Activated naive CD4-positive, alpha-beta T cell treated with anti-CD3 and anti-CD28 coated beads, Interleukin-2, amount 10 ng/mL, durations not matched to agents 7 days and 5 days (primary cell): ENCODE data around the gene MUC15.

Source experiments
- CTCF ChIA-PET: fragments of 350-600 bp; sonication (Branson Sonifier 250); formaldehyde crosslinking; loops from one replicate; lab custom pipeline; 2021; ENCODE audit warnings: antibody characterized with exemption; lab: Charles Lee
- DNase-seq: peaks from one replicate; pipeline ENCODE4 v3.0.0-alpha.2; 2020
- H3K27ac Mint-ChIP-seq: one replicate; pipeline ENCODE4 v1.8.0; 2021; ENCODE audit warnings: mild to moderate bottlenecking, moderate library complexity, mixed read lengths
- H3K27me3 Mint-ChIP-seq: one replicate; pipeline ENCODE4 v1.8.0; 2021; ENCODE audit warnings: mild to moderate bottlenecking, mixed read lengths
- H3K36me3 Mint-ChIP-seq: one replicate; pipeline ENCODE4 v1.8.0; 2021; ENCODE audit warnings: mixed read lengths
- H3K4me1 Mint-ChIP-seq: one replicate; pipeline ENCODE4 v1.8.0; 2021; ENCODE audit warnings: mixed read lengths
- H3K4me3 Mint-ChIP-seq: one replicate; pipeline ENCODE4 v1.8.0; 2021; ENCODE audit warnings: mild to moderate bottlenecking, moderate library complexity, mixed read lengths
- H3K9me3 Mint-ChIP-seq: one replicate; pipeline ENCODE4 v1.8.0; 2021; ENCODE audit warnings: mixed read lengths

Gene MUC15

GRCh38 chr11:26551186-26551801 lies 20.8 kb downstream of the MUC15 start:
- CTCF ChIA-PET, result no interaction called here
- Mint-ChIP-seq H3K4me1 (no peaks in the 10 kb centered on the region), H3K27me3 (no peaks in the 10 kb centered on the region), H3K27ac (no peak overlapping the region), H3K4me3 (no peak overlapping the region), H3K36me3 (no peaks in the 10 kb centered on the region), H3K9me3 (no peaks in the 10 kb centered on the region)
- DNase-seq, result no peak

GRCh38 chr11:26550022-26550421 lies 22.0 kb downstream of the MUC15 start:
- DNase-seq, result no peak
- H3K9me3 Mint-ChIP-seq, result no peaks in the 10 kb centered on the region
- CTCF ChIA-PET, result no interaction called here
- no peak overlapping the region for H3K27ac Mint-ChIP-seq
- H3K4me3 Mint-ChIP-seq, result no peak overlapping the region
- H3K36me3 Mint-ChIP-seq, result no peaks in the 10 kb centered on the region
- H3K27me3 Mint-ChIP-seq, result no peaks in the 10 kb centered on the region
- no peaks in the 10 kb centered on the region for H3K4me1 Mint-ChIP-seq

- Mint-ChIP-seq H3K27me3 (no peaks in the 10 kb centered on the region), H3K4me1 (no peaks in the 10 kb centered on the region)
- CTCF ChIA-PET, result no interaction called here
Observed at GRCh38 chr11:26549176-26549575, 22.9 kb downstream of the MUC15 start.

GRCh38 chr11:26541870-26542269 lies 30.2 kb downstream of the MUC15 start:
- Mint-ChIP-seq H3K4me1 (no peaks in the 10 kb centered on the region), H3K27ac (no peak overlapping the region), H3K9me3 (peaks cover 8% of the 10 kb centered on the region), H3K36me3 (no peaks in the 10 kb centered on the region), H3K4me3 (no peak overlapping the region), H3K27me3 (no peaks in the 10 kb centered on the region)
- CTCF ChIA-PET, result no interaction called here
- no peak for DNase-seq

More at GRCh38 chr11:26549176-26549575, 22.9 kb downstream of the MUC15 start:
- H3K36me3 Mint-ChIP-seq, result no peaks in the 10 kb centered on the region
- H3K9me3 Mint-ChIP-seq, result no peaks in the 10 kb centered on the region
- no peak for DNase-seq
- H3K4me3 Mint-ChIP-seq, result no peak overlapping the region
- H3K27ac Mint-ChIP-seq, result no peak overlapping the region

- Mint-ChIP-seq H3K9me3 (peaks cover 8% of the 10 kb centered on the region), H3K4me3 (no peak overlapping the region), H3K27ac (no peak overlapping the region), H3K27me3 (no peaks in the 10 kb centered on the region), H3K36me3 (no peaks in the 10 kb centered on the region), H3K4me1 (no peaks in the 10 kb centered on the region)
- DNase-seq, result no peak
- CTCF ChIA-PET, result no interaction called here
Observed at GRCh38 chr11:26539517-26539916, 32.5 kb downstream of the MUC15 start.

- H3K9me3 Mint-ChIP-seq, result peaks cover 4% of the 10 kb centered on the region
- H3K36me3 Mint-ChIP-seq, result no peaks in the 10 kb centered on the region
- H3K27me3 Mint-ChIP-seq, result no peaks in the 10 kb centered on the region
- CTCF ChIA-PET, result no interaction called here
- H3K4me3 Mint-ChIP-seq, result no peak overlapping the region
- no peak overlapping the region for H3K27ac Mint-ChIP-seq
- DNase-seq, result no peak
- H3K4me1 Mint-ChIP-seq, result no peaks in the 10 kb centered on the region
Observed at GRCh38 chr11:26537341-26537740, 34.7 kb downstream of the MUC15 start.

- CTCF ChIA-PET, result no interaction called here
- no peaks in the 10 kb centered on the region for H3K4me1 Mint-ChIP-seq
- peaks cover 2% of the 10 kb centered on the region for H3K9me3 Mint-ChIP-seq
- H3K4me3 Mint-ChIP-seq, result no peak overlapping the region
- DNase-seq, result no peak
- no peaks in the 10 kb centered on the region for H3K36me3 Mint-ChIP-seq
- no peak overlapping the region for H3K27ac Mint-ChIP-seq
- H3K27me3 Mint-ChIP-seq, result no peaks in the 10 kb centered on the region
Observed at GRCh38 chr11:26527685-26528084, 44.4 kb downstream of the MUC15 start.

GRCh38 chr11:26522912-26523610 lies 49.0 kb downstream of the MUC15 start:
- H3K27me3 Mint-ChIP-seq, result no peaks in the 10 kb centered on the region
- no peak overlapping the region for H3K4me3 Mint-ChIP-seq
- H3K4me1 Mint-ChIP-seq, result no peaks in the 10 kb centered on the region
- peaks cover 2% of the 10 kb centered on the region for H3K9me3 Mint-ChIP-seq
- CTCF ChIA-PET, result no interaction called here
- DNase-seq, result no peak
- no peak overlapping the region for H3K27ac Mint-ChIP-seq
- no peaks in the 10 kb centered on the region for H3K36me3 Mint-ChIP-seq

GRCh38 chr11:26519469-26519868 lies 52.6 kb downstream of the MUC15 start:
- DNase-seq, result no peak
- CTCF ChIA-PET, result no interaction called here
- H3K9me3 Mint-ChIP-seq, result no peaks in the 10 kb centered on the region
- no peaks in the 10 kb centered on the region for H3K36me3 Mint-ChIP-seq
- no peak overlapping the region for H3K27ac Mint-ChIP-seq
- no peaks in the 10 kb centered on the region for H3K27me3 Mint-ChIP-seq
- H3K4me1 Mint-ChIP-seq, result no peaks in the 10 kb centered on the region
- no peak overlapping the region for H3K4me3 Mint-ChIP-seq

- H3K27me3 Mint-ChIP-seq, result no peaks in the 10 kb centered on the region
- CTCF ChIA-PET, result no interaction called here
- H3K36me3 Mint-ChIP-seq, result no peaks in the 10 kb centered on the region
- no peak for DNase-seq
- H3K4me3 Mint-ChIP-seq, result no peak overlapping the region
- no peaks in the 10 kb centered on the region for H3K9me3 Mint-ChIP-seq
- H3K27ac Mint-ChIP-seq, result no peak overlapping the region
- H3K4me1 Mint-ChIP-seq, result no peaks in the 10 kb centered on the region
Observed at GRCh38 chr11:26512196-26512595, 59.9 kb downstream of the MUC15 start.

GRCh38 chr11:26510756-26511155 lies 61.3 kb downstream of the MUC15 start:
- Mint-ChIP-seq H3K27me3 (no peaks in the 10 kb centered on the region), H3K4me3 (no peak overlapping the region), H3K27ac (no peak overlapping the region), H3K36me3 (no peaks in the 10 kb centered on the region), H3K9me3 (no peaks in the 10 kb centered on the region), H3K4me1 (no peaks in the 10 kb centered on the region)
- no peak for DNase-seq
- CTCF ChIA-PET, result no interaction called here

- Mint-ChIP-seq H3K9me3 (peaks cover 3% of the 10 kb centered on the region), H3K27me3 (no peaks in the 10 kb centered on the region), H3K4me3 (no peak overlapping the region), H3K4me1 (no peaks in the 10 kb centered on the region), H3K36me3 (no peaks in the 10 kb centered on the region), H3K27ac (no peak overlapping the region)
- DNase-seq, result no peak
- CTCF ChIA-PET, result no interaction called here
Observed at GRCh38 chr11:26510164-26510563, 61.9 kb downstream of the MUC15 start.
